ENCODE measurements around the gene PLEKHG3.

Gene PLEKHG3

GRCh38 chr14:64736271-64737169, 32.3 kb downstream of the PLEKHG3 start:
- Histone ChIP-seq H3K27ac (peak overlapping the region; percentile 60), H4K20me1 (no peaks in the 10 kb centered on the region), H3K27me3 (no peaks in the 10 kb centered on the region), H3K9ac (no peak overlapping the region), H3K4me2 (peak overlapping the region; percentile 83), H3K9me3 (no peaks in the 10 kb centered on the region), H3K4me1 (peaks cover 47% of the 10 kb centered on the region), H3K36me3 (peaks cover 35% of the 10 kb centered on the region), H3K4me3 (no peak overlapping the region)
- TF ChIP-seq Cebpa-rat (IDR thresholded peaks at IDR 0.05): no peak

- H3K4me1 ChIP-seq: peaks cover 47% of the 10 kb centered on the region
- peaks cover 39% of the 10 kb centered on the region for H3K36me3 ChIP-seq
- H3K4me2 ChIP-seq: peak overlapping the region; percentile 83
- TF ChIP-seq Cebpa-rat (IDR thresholded peaks at IDR 0.05): no peak
- H3K27me3 ChIP-seq: no peaks in the 10 kb centered on the region
- no peak overlapping the region for H3K4me3 ChIP-seq
- peak overlapping the region; percentile 60 for H3K27ac ChIP-seq
- no peaks in the 10 kb centered on the region for H4K20me1 ChIP-seq
- no peaks in the 10 kb centered on the region for H3K9me3 ChIP-seq
- no peak overlapping the region for H3K9ac ChIP-seq
These were observed 33.4 kb downstream of the PLEKHG3 start for GRCh38 chr14:64737391-64738280.

- H3K27me3 ChIP-seq: no peaks in the 10 kb centered on the region
- peak overlapping the region; percentile 83 for H3K4me2 ChIP-seq
- TF ChIP-seq Cebpa-rat (IDR thresholded peaks at IDR 0.05): no peak
- no peak overlapping the region for H3K4me3 ChIP-seq
- peaks cover 46% of the 10 kb centered on the region for H3K4me1 ChIP-seq
- H3K36me3 ChIP-seq: peaks cover 38% of the 10 kb centered on the region
- no peak overlapping the region for H3K27ac ChIP-seq
- H3K9me3 ChIP-seq: no peaks in the 10 kb centered on the region
- no peaks in the 10 kb centered on the region for H4K20me1 ChIP-seq
- no peak overlapping the region for H3K9ac ChIP-seq
These were observed 34.1 kb downstream of the PLEKHG3 start for GRCh38 chr14:64738281-64738804.

GRCh38 chr14:64741200-64741599, 37.0 kb downstream of the PLEKHG3 start:
- no peak for TF ChIP-seq Cebpa-rat (IDR thresholded peaks at IDR 0.05)
- no peak overlapping the region for H3K4me3 ChIP-seq
- H4K20me1 ChIP-seq: no peaks in the 10 kb centered on the region
- H3K27me3 ChIP-seq: no peaks in the 10 kb centered on the region
- H3K9me3 ChIP-seq: peaks cover 8% of the 10 kb centered on the region
- peaks cover 47% of the 10 kb centered on the region for H3K36me3 ChIP-seq
- H3K27ac ChIP-seq: no peak overlapping the region
- H3K4me2 ChIP-seq: no peak overlapping the region
- H3K9ac ChIP-seq: no peak overlapping the region
- peaks cover 25% of the 10 kb centered on the region for H3K4me1 ChIP-seq

GRCh38 chr14:64741961-64742360, 37.7 kb downstream of the PLEKHG3 start:
- Histone ChIP-seq H3K9ac (no peak overlapping the region), H3K4me2 (no peak overlapping the region), H3K27ac (no peak overlapping the region), H4K20me1 (no peaks in the 10 kb centered on the region), H3K4me1 (peaks cover 25% of the 10 kb centered on the region), H3K9me3 (peaks cover 8% of the 10 kb centered on the region), H3K27me3 (no peaks in the 10 kb centered on the region), H3K36me3 (peaks cover 47% of the 10 kb centered on the region), H3K4me3 (no peak overlapping the region)
- no peak for TF ChIP-seq Cebpa-rat (IDR thresholded peaks at IDR 0.05)

- Histone ChIP-seq H3K4me2 (no peak overlapping the region), H3K27me3 (no peaks in the 10 kb centered on the region), H3K9ac (no peak overlapping the region), H3K36me3 (peaks cover 47% of the 10 kb centered on the region), H4K20me1 (no peaks in the 10 kb centered on the region), H3K4me3 (no peak overlapping the region), H3K4me1 (peaks cover 25% of the 10 kb centered on the region), H3K9me3 (peaks cover 8% of the 10 kb centered on the region), H3K27ac (no peak overlapping the region)
- TF ChIP-seq Cebpa-rat (IDR thresholded peaks at IDR 0.05): no peak
These were observed 38.8 kb downstream of the PLEKHG3 start for GRCh38 chr14:64743061-64743460.

- Histone ChIP-seq H3K9ac (no peak overlapping the region), H3K4me3 (no peak overlapping the region), H3K36me3 (peaks cover 36% of the 10 kb centered on the region), H3K27ac (no peak overlapping the region), H4K20me1 (no peaks in the 10 kb centered on the region), H3K4me2 (0 out of 2 replicates have a peak overlapping the region, but pooled peaks have one; percentile 65), H3K27me3 (no peaks in the 10 kb centered on the region), H3K9me3 (peaks cover 8% of the 10 kb centered on the region), H3K4me1 (peaks cover 31% of the 10 kb centered on the region)
- no peak for TF ChIP-seq Cebpa-rat (IDR thresholded peaks at IDR 0.05)
These were observed 41.4 kb downstream of the PLEKHG3 start for GRCh38 chr14:64745511-64746091.

- peaks cover 26% of the 10 kb centered on the region for H3K36me3 ChIP-seq
- H3K9me3 ChIP-seq: peaks cover 8% of the 10 kb centered on the region
- no peak overlapping the region for H3K4me3 ChIP-seq
- H3K4me1 ChIP-seq: peaks cover 31% of the 10 kb centered on the region
- H3K27ac ChIP-seq: 0 out of 2 replicates have a peak overlapping the region, but pooled peaks have one; percentile 22
- H3K4me2 ChIP-seq: peak overlapping the region; percentile 65
- no peak for TF ChIP-seq Cebpa-rat (IDR thresholded peaks at IDR 0.05)
- H3K9ac ChIP-seq: no peak overlapping the region
- no peaks in the 10 kb centered on the region for H4K20me1 ChIP-seq
- H3K27me3 ChIP-seq: no peaks in the 10 kb centered on the region
These were observed 42.4 kb downstream of the PLEKHG3 start for GRCh38 chr14:64746298-64747250.
